OCI-LY1 (cell line): ENCODE measurements around the gene SPRING1.

ENCODE experiments used
- H2AFZ ChIP-seq: fragments of 200-600 bp; sonication (generic), shearing (Covaris generic); 2 replicates; pipeline ENCODE4 v1.6.0; 2014; ENCODE audit warnings: antibody characterized with exemption, mild to moderate bottlenecking, low read length
- H3F3A ChIP-seq: fragments of 200-600 bp; sonication (generic), shearing (Covaris generic); 2 replicates; pipeline ENCODE4 v1.6.0; 2014; ENCODE audit warnings: mild to moderate bottlenecking, antibody characterized with exemption, low read length, moderate library complexity; ENCODE audit not compliant: insufficient read depth
- H3K27ac ChIP-seq: fragments of 200-600 bp; sonication (generic); 2 replicates; pipeline ENCODE4 v1.5.1; 2014; ENCODE audit warnings: low read length, mixed run types, mild to moderate bottlenecking, low read depth; ENCODE audit not compliant: poor library complexity, severe bottlenecking
- H3K27me3 ChIP-seq: fragments of 200-600 bp; sonication (generic); 2 replicates; pipeline ENCODE4 v1.6.0; 2014; ENCODE audit warnings: antibody characterized with exemption, mild to moderate bottlenecking, low read length, moderate library complexity; ENCODE audit not compliant: insufficient read depth
- H3K36me3 ChIP-seq: fragments of 200-600 bp; sonication (generic); 2 replicates; pipeline ENCODE4 v1.6.1; 2014; ENCODE audit warnings: mild to moderate bottlenecking, antibody characterized with exemption, low read length, moderate library complexity, mixed read lengths; ENCODE audit not compliant: insufficient read depth
- H3K4me1 ChIP-seq: fragments of 200-600 bp; sonication (generic); 2 replicates; pipeline ENCODE4 v1.5.1; 2014; ENCODE audit warnings: mild to moderate bottlenecking, low read length, moderate library complexity; ENCODE audit not compliant: insufficient read depth, severe bottlenecking
- H3K4me2 ChIP-seq: fragments of 200-600 bp; sonication (generic), shearing (Covaris generic); 2 replicates; pipeline ENCODE4 v1.6.1; 2014; ENCODE audit warnings: low read length
- H3K4me3 ChIP-seq: fragments of 200-600 bp; sonication (generic); 2 replicates; pipeline ENCODE4 v1.5.1; 2014; ENCODE audit warnings: low read length, low read depth, mild to moderate bottlenecking, mixed read lengths; ENCODE audit not compliant: poor library complexity, severe bottlenecking
- H3K79me2 ChIP-seq: fragments of 200-600 bp; shearing (Covaris generic); 2 replicates; pipeline ENCODE4 v1.6.1; 2016; ENCODE audit warnings: mixed run types, low read length, mixed read lengths; ENCODE audit not compliant: insufficient read depth
- H3K9ac ChIP-seq: fragments of 200-600 bp; sonication (generic), shearing (Covaris generic); 2 replicates; pipeline ENCODE4 v1.6.1; 2014; ENCODE audit warnings: mild to moderate bottlenecking, low read length, mixed read lengths
- H3K9me2 ChIP-seq: fragments of 200-600 bp; sonication (generic), shearing (Covaris generic); 2 replicates; pipeline ENCODE4 v1.6.1; 2014; ENCODE audit warnings: low read depth, mild to moderate bottlenecking, low read length, mixed read lengths
- H3K9me3 ChIP-seq: fragments of 200-600 bp; shearing (Covaris generic); 2 replicates; pipeline ENCODE4 v1.6.1; 2014; ENCODE audit warnings: low read length, mixed read lengths
- H4K20me1 ChIP-seq: fragments of 200-600 bp; sonication (generic), shearing (Covaris generic); 2 replicates; pipeline ENCODE4 v1.6.0; 2016; ENCODE audit warnings: mild to moderate bottlenecking, low read length; ENCODE audit not compliant: insufficient read depth
- EZH2 ChIP-seq: fragments of 200-600 bp; sonication (generic), shearing (Covaris generic); IDR thresholded peaks from 2 replicates; pipeline ENCODE4 v1.8.0; 2017; ENCODE audit warnings: borderline replicate concordance, mixed run types, mild to moderate bottlenecking, antibody characterized with exemption, low read length, moderate library complexity, mixed read lengths
- TF ChIP-seq, protein P1 (sequence below): fragments of 200-600 bp; sonication (generic), shearing (Covaris generic); IDR thresholded peaks from 2 replicates; pipeline ENCODE4 v1.5.1; 2017; ENCODE audit warnings: mild to moderate bottlenecking, antibody characterized with exemption, low read length, moderate library complexity, mixed read lengths

The SPRING1 gene

DNA sequence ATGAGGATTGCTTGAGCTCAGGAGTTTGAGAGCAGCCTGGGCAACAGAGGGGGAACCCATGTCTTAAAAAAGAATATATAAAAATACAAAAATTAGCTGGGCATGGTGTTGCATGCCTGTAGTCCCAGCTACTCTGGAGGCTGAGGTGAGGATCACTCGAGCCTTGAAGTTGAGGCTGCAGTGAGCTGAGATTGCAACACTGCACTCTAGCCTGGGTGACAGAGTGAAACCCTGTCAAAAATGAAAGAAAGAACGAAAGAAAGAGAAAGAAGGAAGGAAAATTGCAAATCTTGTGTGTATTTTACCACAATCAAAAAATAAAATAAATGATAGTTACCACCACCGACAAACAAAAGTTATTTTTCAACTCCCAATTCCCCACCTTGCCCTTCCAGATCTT is 45.3 kb downstream of the SPRING1 start:
- no peak overlapping the region for H3K4me2 ChIP-seq
- H3K4me3 ChIP-seq = no peak overlapping the region
- H3K9me2 ChIP-seq = no peaks in the 10 kb centered on the region

GRCh38 chr12:116691636-116692035 is 46.2 kb downstream of the SPRING1 start:
- H3K27me3 ChIP-seq = 0 out of 2 replicates have a peak, but pooled peaks cover 4% of the 10 kb centered on the region
- H3K4me2 ChIP-seq = no peak overlapping the region
- H3F3A ChIP-seq = no peaks in the 10 kb centered on the region
- TF ChIP-seq, protein P1, sequence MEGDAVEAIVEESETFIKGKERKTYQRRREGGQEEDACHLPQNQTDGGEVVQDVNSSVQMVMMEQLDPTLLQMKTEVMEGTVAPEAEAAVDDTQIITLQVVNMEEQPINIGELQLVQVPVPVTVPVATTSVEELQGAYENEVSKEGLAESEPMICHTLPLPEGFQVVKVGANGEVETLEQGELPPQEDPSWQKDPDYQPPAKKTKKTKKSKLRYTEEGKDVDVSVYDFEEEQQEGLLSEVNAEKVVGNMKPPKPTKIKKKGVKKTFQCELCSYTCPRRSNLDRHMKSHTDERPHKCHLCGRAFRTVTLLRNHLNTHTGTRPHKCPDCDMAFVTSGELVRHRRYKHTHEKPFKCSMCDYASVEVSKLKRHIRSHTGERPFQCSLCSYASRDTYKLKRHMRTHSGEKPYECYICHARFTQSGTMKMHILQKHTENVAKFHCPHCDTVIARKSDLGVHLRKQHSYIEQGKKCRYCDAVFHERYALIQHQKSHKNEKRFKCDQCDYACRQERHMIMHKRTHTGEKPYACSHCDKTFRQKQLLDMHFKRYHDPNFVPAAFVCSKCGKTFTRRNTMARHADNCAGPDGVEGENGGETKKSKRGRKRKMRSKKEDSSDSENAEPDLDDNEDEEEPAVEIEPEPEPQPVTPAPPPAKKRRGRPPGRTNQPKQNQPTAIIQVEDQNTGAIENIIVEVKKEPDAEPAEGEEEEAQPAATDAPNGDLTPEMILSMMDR = no peak
- no peak for TF ChIP-seq EZH2
- no peaks in the 10 kb centered on the region for H3K9me2 ChIP-seq
- H3K27ac ChIP-seq = no peak overlapping the region
- H3K79me2 ChIP-seq = no peaks in the 10 kb centered on the region
- no peak overlapping the region for H3K4me3 ChIP-seq
- no peaks in the 10 kb centered on the region for H4K20me1 ChIP-seq
- no peak overlapping the region for H3K9ac ChIP-seq
- no peaks in the 10 kb centered on the region for H3K36me3 ChIP-seq
- no peak overlapping the region for H2AFZ ChIP-seq
- H3K9me3 ChIP-seq = no peaks in the 10 kb centered on the region
- peaks cover 37% of the 10 kb centered on the region for H3K4me1 ChIP-seq

More for the DNA sequence above, 45.3 kb downstream of the SPRING1 start:
- 0 out of 2 replicates have a peak, but pooled peaks cover 4% of the 10 kb centered on the region for H3K27me3 ChIP-seq
- TF ChIP-seq, protein P1 = no peak
- no peak for TF ChIP-seq EZH2
- peaks cover 37% of the 10 kb centered on the region for H3K4me1 ChIP-seq
- H4K20me1 ChIP-seq = no peaks in the 10 kb centered on the region
- H3K36me3 ChIP-seq = no peaks in the 10 kb centered on the region
- no peaks in the 10 kb centered on the region for H3K79me2 ChIP-seq
- no peak overlapping the region for H2AFZ ChIP-seq
- no peak overlapping the region for H3K9ac ChIP-seq
- no peaks in the 10 kb centered on the region for H3K9me3 ChIP-seq
- no peak overlapping the region for H3K27ac ChIP-seq
- no peaks in the 10 kb centered on the region for H3F3A ChIP-seq

DNA sequence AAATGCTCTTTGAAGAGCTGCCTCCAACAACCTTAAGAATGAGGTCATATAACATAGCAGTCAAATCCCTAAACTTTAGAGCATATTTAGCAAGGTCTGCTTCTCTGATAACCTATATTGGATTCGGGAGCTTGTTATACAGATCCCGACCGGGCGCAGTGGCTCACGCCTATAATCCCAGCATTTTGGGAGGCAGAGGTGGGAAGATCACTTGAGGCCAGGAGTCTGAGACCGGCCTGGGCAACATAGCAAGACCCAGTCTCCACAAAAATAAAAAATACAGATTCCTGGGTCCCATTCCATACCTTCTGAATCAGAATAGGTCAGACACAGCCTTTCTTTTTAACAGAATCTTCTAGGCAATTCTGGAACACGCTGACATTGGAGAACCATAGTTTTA is 46.7 kb downstream of the SPRING1 start:
- Histone ChIP-seq H3K9ac (no peak overlapping the region), H3K27me3 (0 out of 2 replicates have a peak, but pooled peaks cover 4% of the 10 kb centered on the region), H3K4me2 (no peak overlapping the region), H3K79me2 (no peaks in the 10 kb centered on the region), H3K9me2 (no peaks in the 10 kb centered on the region), H3K36me3 (no peaks in the 10 kb centered on the region), H4K20me1 (no peaks in the 10 kb centered on the region), H3K9me3 (no peaks in the 10 kb centered on the region), H3K4me3 (no peak overlapping the region), H3K27ac (no peak overlapping the region), H2AFZ (no peak overlapping the region), H3F3A (no peaks in the 10 kb centered on the region), H3K4me1 (peaks cover 37% of the 10 kb centered on the region)
- no peak for TF ChIP-seq EZH2
- TF ChIP-seq, protein P1 = no peak
